HEK293 (cell line): ENCODE results near the gene LSM14B.

ENCODE experiments used
- CTCF ChIA-PET: fragments of 350-600 bp; formaldehyde crosslinking; extraction: SDS; loops from one replicate; lab custom pipeline; 2021; ENCODE audit warnings: antibody characterized with exemption; lab: Yijun Ruan, JAX
- POLR2A ChIA-PET: fragments of 300-600 bp; formaldehyde crosslinking; extraction: SDS; loops from one replicate; lab custom pipeline; 2020; ENCODE audit warnings: antibody characterized with exemption, inconsistent platforms; lab: Yijun Ruan, JAX
- H3K27ac ChIP-seq: fragments of 200-500 bp; sonication (Bioruptor generic); 2 replicates; pipeline ENCODE4 v1.5.1; 2014; ENCODE audit warnings: low read depth, low read length, control low read depth, inconsistent platforms; ENCODE audit errors: extremely low read depth
- H3K36me3 ChIP-seq, 2 experiments: fragments of 200-500 bp in 1 of 2; sonication (Bioruptor generic) in 1 of 2; 1 replicate in 1 of 2; 2 replicates in 1 of 2; pipeline ENCODE4 v1.5.1; 2014 to 2017; ENCODE audit warnings: inconsistent platforms in 2 of 2, low read length in 2 of 2; ENCODE audit not compliant: control insufficient read depth in 2 of 2, insufficient read depth in 1 of 2
- H3K4me1 ChIP-seq: fragments of 200-500 bp; sonication (Bioruptor generic); 2 replicates; pipeline ENCODE4 v1.5.1; 2014; ENCODE audit warnings: mild to moderate bottlenecking, low read length, inconsistent platforms; ENCODE audit not compliant: control insufficient read depth, insufficient read depth
- H3K4me3 ChIP-seq: 2 replicates; pipeline ENCODE4 v1.5.1; 2011; ENCODE audit warnings: low read depth, mild to moderate bottlenecking, control low read depth, low read length, moderate library complexity
- H3K9me3 ChIP-seq: fragments of 200-500 bp; sonication (Bioruptor generic); 2 replicates; pipeline ENCODE4 v1.5.1; 2014; ENCODE audit warnings: low read depth, low read length, inconsistent platforms; ENCODE audit not compliant: control insufficient read depth, insufficient read depth
- GLI2 ChIP-seq: fragments of 450-650 bp; formaldehyde crosslinking; IDR thresholded peaks from 2 replicates; pipeline ENCODE4; 2017; ENCODE audit warnings: missing biosample characterization, missing genetic modification characterization, low read depth, borderline replicate concordance
- PRDM1 ChIP-seq: fragments of 450-650 bp; formaldehyde crosslinking; IDR thresholded peaks from 2 replicates; pipeline ENCODE4; 2016; ENCODE audit warnings: missing biosample characterization, missing genetic modification characterization
- YY2 ChIP-seq: fragments of 450-650 bp; formaldehyde crosslinking; IDR thresholded peaks from 2 replicates; pipeline ENCODE4 v1.5.1; 2016; ENCODE audit warnings: missing biosample characterization, missing genetic modification characterization
- ZBTB20 ChIP-seq: fragments of 450-650 bp; formaldehyde crosslinking; IDR thresholded peaks from 2 replicates; pipeline ENCODE4 v1.5.1; 2016; ENCODE audit warnings: missing biosample characterization, missing genetic modification characterization
- ZBTB21 ChIP-seq: fragments of 450-650 bp; formaldehyde crosslinking; IDR thresholded peaks from 2 replicates; pipeline ENCODE4 v1.5.1; 2017; ENCODE audit warnings: missing biosample characterization, missing genetic modification characterization
- ZEB2 ChIP-seq: fragments of 450-650 bp; formaldehyde crosslinking; IDR thresholded peaks from 2 replicates; pipeline ENCODE4 v1.5.1; 2016; ENCODE audit warnings: missing biosample characterization, missing genetic modification characterization
- ZFP37 ChIP-seq: fragments of 450-650 bp; formaldehyde crosslinking; IDR thresholded peaks from 2 replicates; pipeline ENCODE4 v1.5.1; 2016; ENCODE audit warnings: missing biosample characterization, missing genetic modification characterization
- ZNF10 ChIP-seq: fragments of 450-650 bp; formaldehyde crosslinking; IDR thresholded peaks from 2 replicates; pipeline ENCODE4 v1.5.1; 2017; ENCODE audit warnings: missing biosample characterization, missing genetic modification characterization
- ZNF112 ChIP-seq: fragments of 450-650 bp; formaldehyde crosslinking; IDR thresholded peaks from 2 replicates; pipeline ENCODE4 v1.5.0; 2017; ENCODE audit warnings: missing biosample characterization, missing genetic modification characterization
- ZNF16 ChIP-seq: fragments of 450-650 bp; formaldehyde crosslinking; IDR thresholded peaks from 2 replicates; pipeline ENCODE4 v1.5.1; 2016; ENCODE audit warnings: low read depth, missing biosample characterization, missing genetic modification characterization
- ZNF169 ChIP-seq: fragments of 450-650 bp; formaldehyde crosslinking; IDR thresholded peaks from 2 replicates; pipeline ENCODE4 v1.5.1; 2016; ENCODE audit warnings: missing biosample characterization, missing genetic modification characterization
- ZNF175 ChIP-seq: fragments of 450-650 bp; formaldehyde crosslinking; IDR thresholded peaks from 2 replicates; pipeline ENCODE4 v1.5.1; 2016; ENCODE audit warnings: missing biosample characterization, missing genetic modification characterization
- ZNF184 ChIP-seq: fragments of 450-650 bp; IDR thresholded peaks from 2 replicates; pipeline ENCODE4 v1.5.1; 2018; ENCODE audit warnings: missing biosample characterization, mild to moderate bottlenecking, missing genetic modification characterization
- ZNF2 ChIP-seq: fragments of 450-650 bp; formaldehyde crosslinking; IDR thresholded peaks from 2 replicates; pipeline ENCODE4 v1.5.1; 2016; ENCODE audit warnings: missing biosample characterization, missing genetic modification characterization
- ZNF274 ChIP-seq, 2 experiments: fragments of 200-500 bp in 1 of 2; fragments of 450-650 bp in 1 of 2; sonication (Bioruptor generic) in 1 of 2; formaldehyde crosslinking in 1 of 2; IDR thresholded peaks; 2 replicates each; pipeline versions ENCODE4 v1.5.1 to v1.6.1; 2014 to 2016; ENCODE audit warnings: borderline replicate concordance in 1 of 2, inconsistent platforms in 1 of 2, low read length in 1 of 2, missing biosample characterization in 1 of 2, missing genetic modification characterization in 1 of 2
- ZNF404 ChIP-seq: fragments of 450-650 bp; formaldehyde crosslinking; IDR thresholded peaks from 2 replicates; pipeline ENCODE4 v1.5.1; 2017; ENCODE audit warnings: missing biosample characterization, missing genetic modification characterization
- ZNF610 ChIP-seq: fragments of 450-650 bp; formaldehyde crosslinking; IDR thresholded peaks from 2 replicates; pipeline ENCODE4 v1.5.1; 2016; ENCODE audit warnings: missing biosample characterization, missing genetic modification characterization, borderline replicate concordance
- TF ChIP-seq, protein P1 (sequence below): fragments of 450-650 bp; formaldehyde crosslinking; conservative IDR thresholded peaks from 2 replicates; pipeline ENCODE4 v1.5.1; 2016; ENCODE audit warnings: low read depth, missing biosample characterization, missing genetic modification characterization
- TF ChIP-seq, protein P2 (sequence below): fragments of 450-650 bp; formaldehyde crosslinking; IDR thresholded peaks from 2 replicates; pipeline ENCODE4 v1.5.1; 2016; ENCODE audit warnings: missing biosample characterization, missing genetic modification characterization
- TF ChIP-seq, protein P3 (sequence below): fragments of 450-650 bp; formaldehyde crosslinking; IDR thresholded peaks from 2 replicates; pipeline ENCODE4 v1.5.1; 2016; ENCODE audit warnings: missing biosample characterization, missing genetic modification characterization, borderline replicate concordance

The LSM14B gene

DNA sequence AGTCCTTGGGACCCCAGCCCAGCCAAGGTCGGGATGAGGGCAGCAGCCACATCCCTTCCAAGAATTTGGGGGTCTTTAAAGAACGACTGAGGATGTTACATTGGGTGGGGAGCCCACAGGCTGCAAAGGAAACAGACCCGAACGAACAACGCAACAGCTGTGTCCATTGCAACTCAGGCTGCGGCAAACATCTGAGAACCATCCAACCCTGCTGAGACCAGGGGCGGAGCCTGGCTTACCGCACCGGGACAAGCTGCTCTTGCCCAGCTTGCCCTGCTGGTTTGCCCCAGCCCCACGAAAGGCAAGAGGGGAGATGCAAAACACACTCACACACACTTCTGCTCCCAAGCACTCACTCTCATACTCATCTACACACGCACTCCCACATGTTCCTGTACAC is 35.0 kb upstream of the LSM14B start:
- POLR2A ChIA-PET, result no interaction called here
- H3K36me3 ChIP-seq, result no peaks in the 10 kb centered on the region
- no peak for TF ChIP-seq ZNF610 (tag by site-specific recombination)
- TF ChIP-seq ZBTB21 (tag by site-specific recombination), result no peak
- no peak for TF ChIP-seq ZNF16 (tag by site-specific recombination)
- TF ChIP-seq YY2 (tag by site-specific recombination), result no peak
- TF ChIP-seq ZNF404 (tag by site-specific recombination), result no peak
- TF ChIP-seq, protein P1, sequence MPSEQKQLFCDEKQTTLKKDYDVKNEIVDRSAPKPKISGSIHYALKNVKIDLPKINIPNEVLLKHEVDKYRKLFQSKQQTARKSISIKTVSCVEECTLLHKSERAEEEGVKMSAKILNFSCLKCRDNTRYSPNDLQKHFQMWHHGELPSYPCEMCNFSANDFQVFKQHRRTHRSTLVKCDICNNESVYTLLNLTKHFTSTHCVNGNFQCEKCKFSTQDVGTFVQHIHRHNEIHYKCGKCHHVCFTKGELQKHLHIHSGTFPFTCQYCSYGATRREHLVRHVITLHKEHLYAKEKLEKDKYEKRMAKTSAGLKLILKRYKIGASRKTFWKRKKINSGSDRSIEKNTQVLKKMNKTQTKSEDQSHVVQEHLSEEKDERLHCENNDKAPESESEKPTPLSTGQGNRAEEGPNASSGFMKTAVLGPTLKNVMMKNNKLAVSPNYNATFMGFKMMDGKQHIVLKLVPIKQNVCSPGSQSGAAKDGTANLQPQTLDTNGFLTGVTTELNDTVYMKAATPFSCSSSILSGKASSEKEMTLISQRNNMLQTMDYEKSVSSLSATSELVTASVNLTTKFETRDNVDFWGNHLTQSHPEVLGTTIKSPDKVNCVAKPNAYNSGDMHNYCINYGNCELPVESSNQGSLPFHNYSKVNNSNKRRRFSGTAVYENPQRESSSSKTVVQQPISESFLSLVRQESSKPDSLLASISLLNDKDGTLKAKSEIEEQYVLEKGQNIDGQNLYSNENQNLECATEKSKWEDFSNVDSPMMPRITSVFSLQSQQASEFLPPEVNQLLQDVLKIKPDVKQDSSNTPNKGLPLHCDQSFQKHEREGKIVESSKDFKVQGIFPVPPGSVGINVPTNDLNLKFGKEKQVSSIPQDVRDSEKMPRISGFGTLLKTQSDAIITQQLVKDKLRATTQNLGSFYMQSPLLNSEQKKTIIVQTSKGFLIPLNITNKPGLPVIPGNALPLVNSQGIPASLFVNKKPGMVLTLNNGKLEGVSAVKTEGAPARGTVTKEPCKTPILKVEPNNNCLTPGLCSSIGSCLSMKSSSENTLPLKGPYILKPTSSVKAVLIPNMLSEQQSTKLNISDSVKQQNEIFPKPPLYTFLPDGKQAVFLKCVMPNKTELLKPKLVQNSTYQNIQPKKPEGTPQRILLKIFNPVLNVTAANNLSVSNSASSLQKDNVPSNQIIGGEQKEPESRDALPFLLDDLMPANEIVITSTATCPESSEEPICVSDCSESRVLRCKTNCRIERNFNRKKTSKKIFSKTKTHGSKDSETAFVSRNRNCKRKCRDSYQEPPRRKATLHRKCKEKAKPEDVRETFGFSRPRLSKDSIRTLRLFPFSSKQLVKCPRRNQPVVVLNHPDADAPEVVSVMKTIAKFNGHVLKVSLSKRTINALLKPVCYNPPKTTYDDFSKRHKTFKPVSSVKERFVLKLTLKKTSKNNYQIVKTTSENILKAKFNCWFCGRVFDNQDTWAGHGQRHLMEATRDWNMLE (tag by site-specific recombination), result no peak
- TF ChIP-seq, protein P2, sequence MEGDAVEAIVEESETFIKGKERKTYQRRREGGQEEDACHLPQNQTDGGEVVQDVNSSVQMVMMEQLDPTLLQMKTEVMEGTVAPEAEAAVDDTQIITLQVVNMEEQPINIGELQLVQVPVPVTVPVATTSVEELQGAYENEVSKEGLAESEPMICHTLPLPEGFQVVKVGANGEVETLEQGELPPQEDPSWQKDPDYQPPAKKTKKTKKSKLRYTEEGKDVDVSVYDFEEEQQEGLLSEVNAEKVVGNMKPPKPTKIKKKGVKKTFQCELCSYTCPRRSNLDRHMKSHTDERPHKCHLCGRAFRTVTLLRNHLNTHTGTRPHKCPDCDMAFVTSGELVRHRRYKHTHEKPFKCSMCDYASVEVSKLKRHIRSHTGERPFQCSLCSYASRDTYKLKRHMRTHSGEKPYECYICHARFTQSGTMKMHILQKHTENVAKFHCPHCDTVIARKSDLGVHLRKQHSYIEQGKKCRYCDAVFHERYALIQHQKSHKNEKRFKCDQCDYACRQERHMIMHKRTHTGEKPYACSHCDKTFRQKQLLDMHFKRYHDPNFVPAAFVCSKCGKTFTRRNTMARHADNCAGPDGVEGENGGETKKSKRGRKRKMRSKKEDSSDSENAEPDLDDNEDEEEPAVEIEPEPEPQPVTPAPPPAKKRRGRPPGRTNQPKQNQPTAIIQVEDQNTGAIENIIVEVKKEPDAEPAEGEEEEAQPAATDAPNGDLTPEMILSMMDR (tag by site-specific recombination), result no peak
- no peak for TF ChIP-seq ZNF175 (tag by site-specific recombination)
- no peak for TF ChIP-seq ZBTB20 (tag by site-specific recombination)
- no peak for TF ChIP-seq ZFP37 (tag by site-specific recombination)
- TF ChIP-seq, all 188 proteins: peak for 0
- Histone ChIP-seq H3K9me3 (no peaks in the 10 kb centered on the region), H3K4me1 (no peaks in the 10 kb centered on the region), H3K4me3 (no peak overlapping the region), H3K27ac (no peak overlapping the region)
- CTCF ChIA-PET, result no interaction called here

DNA sequence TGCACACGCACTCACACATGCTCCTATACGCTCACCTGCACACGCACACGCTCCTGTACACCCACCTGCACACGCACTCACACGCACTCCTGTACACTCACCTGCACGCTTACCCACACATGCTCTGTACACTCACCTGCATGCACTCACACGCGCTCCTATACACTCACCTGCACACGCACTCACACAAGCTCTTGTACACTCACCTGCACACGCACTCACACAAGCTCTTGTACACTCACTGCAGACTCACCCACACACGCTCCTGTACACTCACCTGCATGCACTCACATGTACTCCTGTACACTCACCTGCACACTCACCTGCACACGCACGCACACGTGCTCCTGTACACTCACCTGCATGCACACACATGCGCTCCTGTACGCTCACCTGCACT is 34.6 kb upstream of the LSM14B start:
- no peak overlapping the region for H3K27ac ChIP-seq
- POLR2A ChIA-PET, result interaction anchor here (2.2 kb wide), 1 partner anchor 34 kb away, joined by 5 read pairs; no protein-coding TSS in a partner anchor
- TF ChIP-seq ZEB2 (tag by site-specific recombination) (peak; percentile 44; the same call in 1 of the 2 replicates), ZNF10 (no peak)
- no peaks in the 10 kb centered on the region for H3K4me1 ChIP-seq
- CTCF ChIA-PET, result interaction anchor here (0.7 kb wide), 1 partner anchor 15 kb away, joined by 5 read pairs; no protein-coding TSS in a partner anchor
- no peaks in the 10 kb centered on the region for H3K9me3 ChIP-seq
- no peaks in the 10 kb centered on the region for H3K36me3 ChIP-seq
- H3K4me3 ChIP-seq, result no peak overlapping the region

DNA sequence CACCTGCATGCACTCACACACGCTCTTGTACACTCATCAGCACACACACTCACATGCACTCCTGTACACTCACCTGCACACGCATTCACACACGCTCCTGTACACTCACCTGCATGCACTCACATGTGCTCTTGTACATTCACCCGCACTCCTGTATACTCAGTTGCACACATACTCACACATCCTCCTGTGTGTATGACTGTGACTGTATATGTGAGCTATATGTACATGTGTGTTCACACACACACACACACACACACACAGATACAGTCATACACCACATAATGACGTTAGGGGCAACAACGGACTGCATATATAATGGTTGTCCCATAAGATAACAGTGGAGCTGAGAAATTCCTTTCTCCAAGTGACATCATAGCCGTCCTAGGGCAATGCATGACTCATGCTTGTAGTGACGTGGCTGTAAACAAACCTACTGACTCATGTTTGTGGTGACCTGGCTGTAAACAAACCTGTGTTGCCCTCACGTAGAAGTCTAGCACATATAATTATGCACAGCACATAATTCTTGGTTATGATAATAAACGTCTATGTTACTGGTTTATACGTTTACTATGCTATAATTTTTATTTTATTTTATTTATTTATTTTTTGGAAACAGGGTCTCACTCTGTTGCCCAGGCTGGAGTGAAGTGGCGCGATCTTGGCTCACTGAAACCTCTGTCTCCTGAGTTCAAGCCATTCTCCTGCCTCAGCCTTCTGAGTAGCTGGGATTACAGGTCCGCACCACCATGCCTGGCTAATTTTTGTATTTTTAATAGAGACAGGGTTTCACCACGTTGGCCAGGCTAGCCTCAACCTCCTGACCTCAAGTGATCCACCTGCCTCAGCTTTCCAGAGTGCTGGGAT is 33.8 kb upstream of the LSM14B start:
- Histone ChIP-seq H3K36me3 (no peaks in the 10 kb centered on the region), H3K9me3 (no peaks in the 10 kb centered on the region), H3K4me1 (no peaks in the 10 kb centered on the region), H3K4me3 (no peak overlapping the region), H3K27ac (no peak overlapping the region)
- POLR2A ChIA-PET, result interaction anchor here (2.2 kb wide), 1 partner anchor 33 kb away, joined by 5 read pairs; no protein-coding TSS in a partner anchor
- CTCF ChIA-PET, result interaction anchor here (0.7 kb wide), 2 partner anchors 15 to 21 kb away, joined by 4 to 5 read pairs; no protein-coding TSS in a partner anchor
- TF ChIP-seq ZNF274 (IDR thresholded peaks at IDR 0.05; ENCODE audit: low read length) (no peak), ZNF274 (tag by site-specific recombination; IDR thresholded peaks at IDR 0.05; ENCODE audit: borderline replicate concordance) (no peak), GLI2 (tag by site-specific recombination) (no peak), ZNF112 (tag by site-specific recombination) (no peak), ZNF184 (tag by site-specific recombination) (peak; percentile 94), ZNF169 (tag by site-specific recombination) (peak; percentile 92), PRDM1 (tag by site-specific recombination) (0 out of 2 replicates have a peak, but pooled peaks have one; percentile 52), ZNF2 (tag by site-specific recombination) (no peak)
- TF ChIP-seq, protein P3, sequence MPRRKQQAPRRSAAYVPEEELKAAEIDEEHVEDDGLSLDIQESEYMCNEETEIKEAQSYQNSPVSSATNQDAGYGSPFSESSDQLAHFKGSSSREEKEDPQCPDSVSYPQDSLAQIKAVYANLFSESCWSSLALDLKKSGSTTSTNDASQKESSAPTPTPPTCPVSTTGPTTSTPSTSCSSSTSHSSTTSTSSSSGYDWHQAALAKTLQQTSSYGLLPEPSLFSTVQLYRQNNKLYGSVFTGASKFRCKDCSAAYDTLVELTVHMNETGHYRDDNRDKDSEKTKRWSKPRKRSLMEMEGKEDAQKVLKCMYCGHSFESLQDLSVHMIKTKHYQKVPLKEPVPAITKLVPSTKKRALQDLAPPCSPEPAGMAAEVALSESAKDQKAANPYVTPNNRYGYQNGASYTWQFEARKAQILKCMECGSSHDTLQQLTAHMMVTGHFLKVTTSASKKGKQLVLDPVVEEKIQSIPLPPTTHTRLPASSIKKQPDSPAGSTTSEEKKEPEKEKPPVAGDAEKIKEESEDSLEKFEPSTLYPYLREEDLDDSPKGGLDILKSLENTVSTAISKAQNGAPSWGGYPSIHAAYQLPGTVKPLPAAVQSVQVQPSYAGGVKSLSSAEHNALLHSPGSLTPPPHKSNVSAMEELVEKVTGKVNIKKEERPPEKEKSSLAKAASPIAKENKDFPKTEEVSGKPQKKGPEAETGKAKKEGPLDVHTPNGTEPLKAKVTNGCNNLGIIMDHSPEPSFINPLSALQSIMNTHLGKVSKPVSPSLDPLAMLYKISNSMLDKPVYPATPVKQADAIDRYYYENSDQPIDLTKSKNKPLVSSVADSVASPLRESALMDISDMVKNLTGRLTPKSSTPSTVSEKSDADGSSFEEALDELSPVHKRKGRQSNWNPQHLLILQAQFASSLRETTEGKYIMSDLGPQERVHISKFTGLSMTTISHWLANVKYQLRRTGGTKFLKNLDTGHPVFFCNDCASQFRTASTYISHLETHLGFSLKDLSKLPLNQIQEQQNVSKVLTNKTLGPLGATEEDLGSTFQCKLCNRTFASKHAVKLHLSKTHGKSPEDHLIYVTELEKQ, result peak; percentile 75
